ENCODE measurements around the gene POLD4.

Gene POLD4

DNA sequence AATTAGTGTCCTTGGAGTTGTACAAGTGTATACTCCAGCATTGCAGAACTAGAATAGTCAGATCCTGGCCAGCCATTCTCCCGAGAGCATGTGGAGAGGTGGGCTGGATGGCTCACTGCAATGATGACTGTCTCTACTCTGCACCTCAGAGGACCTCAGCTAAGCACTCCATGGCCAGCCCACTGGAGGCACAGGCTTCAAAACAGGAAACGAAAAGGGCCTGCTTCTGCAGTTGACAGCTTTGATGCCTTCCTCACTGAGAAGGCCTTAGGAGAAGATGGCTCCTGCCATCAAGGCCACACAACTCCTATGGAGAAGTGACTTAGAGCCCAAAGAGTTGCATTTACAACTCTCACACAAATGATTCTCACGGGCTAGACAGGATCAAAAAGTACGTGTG lies 9.1 kb downstream of the POLD4 start:
- Histone ChIP-seq H3K27me3 (ENCODE audit: insufficient read depth, low read length) (no peaks in the 10 kb centered on the region), H3K36me3 (ENCODE audit: control insufficient read depth in 1 of 2, insufficient read depth in 2 of 2, low read length in 2 of 2) (no peaks in the 10 kb centered on the region), H4K8ac (ENCODE audit: low read depth, low read length) (no peak overlapping the region), H3K79me2 (ENCODE audit: control insufficient read depth, insufficient read depth, low read length, poor library complexity) (no peaks in the 10 kb centered on the region), H2AK5ac (ENCODE audit: low read length) (no peak overlapping the region), H2BK5ac (ENCODE audit: low read depth, low read length, poor library complexity) (no peak overlapping the region), H3K79me1 (ENCODE audit: low read length) (no peaks in the 10 kb centered on the region), H3K9me3 (ENCODE audit: insufficient read depth, low read depth, low read length) (no peaks in the 10 kb centered on the region), H3K9ac (ENCODE audit: low read length) (no peak overlapping the region), H2AFZ (ENCODE audit: insufficient read depth, low read length, poor library complexity) (no peak overlapping the region), H4K12ac (ENCODE audit: low read depth, low read length) (no peak overlapping the region), H2BK12ac (ENCODE audit: low read length) (no peak overlapping the region), H3K4me1 (ENCODE audit: control insufficient read depth in 1 of 2, insufficient read depth in 2 of 2, low read length in 2 of 2) (no peaks in the 10 kb centered on the region), H3K14ac (ENCODE audit: low read length) (no peak overlapping the region), H3K23ac (ENCODE audit: low read length) (no peak overlapping the region), H3K4me2 (ENCODE audit: low read length) (no peak overlapping the region), H3K27ac (ENCODE audit: low read depth, low read length) (no peak overlapping the region), H2BK120ac (ENCODE audit: insufficient read depth, low read length, poor library complexity) (no peak overlapping the region), H3K4ac (ENCODE audit: low read depth, low read length) (no peak overlapping the region), H4K91ac (ENCODE audit: low read depth, low read length) (no peak overlapping the region), H3K4me3 (ENCODE audit: low read depth, low read length) (no peak overlapping the region), H3K18ac (ENCODE audit: low read length) (no peak overlapping the region)
- DNase-seq, result no peak
- no CpG with 5 or more reads among the region's 4 CpGs for WGBS (ENCODE audit: extremely low coverage, insufficient coverage, insufficient read length)

- H4K8ac ChIP-seq (ENCODE audit: low read depth, low read length), result no peak overlapping the region
- no peak overlapping the region for H3K4ac ChIP-seq (ENCODE audit: low read depth, low read length)
- WGBS (ENCODE audit: extremely low coverage, insufficient coverage, insufficient read length), result no CpG with 5 or more reads among the region's 3 CpGs
- no peak overlapping the region for H3K23ac ChIP-seq (ENCODE audit: low read length)
- H2BK5ac ChIP-seq (ENCODE audit: low read depth, low read length, poor library complexity), result no peak overlapping the region
- no peak overlapping the region for H3K4me2 ChIP-seq (ENCODE audit: low read length)
- H2AK5ac ChIP-seq (ENCODE audit: low read length), result no peak overlapping the region
- no peaks in the 10 kb centered on the region for H3K36me3 ChIP-seq (ENCODE audit: control insufficient read depth in 1 of 2, insufficient read depth in 2 of 2, low read length in 2 of 2)
- H2AFZ ChIP-seq (ENCODE audit: insufficient read depth, low read length, poor library complexity), result no peak overlapping the region
- H3K9ac ChIP-seq (ENCODE audit: low read length), result no peak overlapping the region
- H4K12ac ChIP-seq (ENCODE audit: low read depth, low read length), result no peak overlapping the region
- H3K27ac ChIP-seq (ENCODE audit: low read depth, low read length), result no peak overlapping the region
- H3K4me1 ChIP-seq (ENCODE audit: control insufficient read depth in 1 of 2, insufficient read depth in 2 of 2, low read length in 2 of 2), result no peaks in the 10 kb centered on the region
- no peaks in the 10 kb centered on the region for H3K27me3 ChIP-seq (ENCODE audit: insufficient read depth, low read length)
- H2BK12ac ChIP-seq (ENCODE audit: low read length), result no peak overlapping the region
- H3K4me3 ChIP-seq (ENCODE audit: low read depth, low read length), result no peak overlapping the region
- no peak overlapping the region for H4K91ac ChIP-seq (ENCODE audit: low read depth, low read length)
- H3K9me3 ChIP-seq (ENCODE audit: insufficient read depth, low read depth, low read length), result no peaks in the 10 kb centered on the region
- no peaks in the 10 kb centered on the region for H3K79me2 ChIP-seq (ENCODE audit: control insufficient read depth, insufficient read depth, low read length, poor library complexity)
- H2BK120ac ChIP-seq (ENCODE audit: insufficient read depth, low read length, poor library complexity), result no peak overlapping the region
- no peak overlapping the region for H3K18ac ChIP-seq (ENCODE audit: low read length)
- H3K14ac ChIP-seq (ENCODE audit: low read length), result no peak overlapping the region
- DNase-seq, result no peak
- H3K79me1 ChIP-seq (ENCODE audit: low read length), result no peaks in the 10 kb centered on the region
Observed at GRCh38 chr11:67337257-67337656, 16.1 kb downstream of the POLD4 start.

DNA sequence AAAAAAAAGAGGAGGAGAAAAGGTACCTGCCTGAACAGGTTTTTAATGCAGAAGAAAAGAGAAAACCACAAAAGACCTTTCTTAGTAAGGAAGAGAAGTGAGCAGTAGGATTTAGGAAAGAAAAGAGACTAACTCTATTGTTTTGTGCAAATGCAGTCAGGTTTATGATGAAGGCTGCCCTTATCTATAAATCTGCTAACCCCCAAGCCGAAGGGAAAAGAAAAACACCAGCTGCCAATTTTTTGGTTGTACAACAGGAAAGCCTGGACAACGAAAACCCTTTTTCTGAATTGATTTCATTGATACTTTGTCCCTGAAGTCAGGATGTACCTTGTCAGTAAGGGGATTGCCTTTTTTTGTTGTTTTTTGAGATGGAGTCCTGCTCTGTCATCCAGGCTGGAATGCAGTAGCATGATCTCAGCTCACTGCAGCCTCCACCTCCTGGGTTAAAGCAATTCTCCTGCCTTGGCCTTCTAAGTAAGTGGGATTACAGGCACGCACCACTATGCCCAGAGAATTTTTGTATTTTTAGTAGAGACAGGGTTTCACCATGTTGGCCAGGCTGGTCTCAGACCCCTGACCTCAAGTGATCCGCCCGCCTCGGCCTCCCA lies 21.2 kb downstream of the POLD4 start:
- Histone ChIP-seq H3K23ac (ENCODE audit: low read length) (no peak overlapping the region), H3K9ac (ENCODE audit: low read length) (no peak overlapping the region), H2BK12ac (ENCODE audit: low read length) (no peak overlapping the region), H3K36me3 (ENCODE audit: control insufficient read depth in 1 of 2, insufficient read depth in 2 of 2, low read length in 2 of 2) (no peaks in the 10 kb centered on the region), H4K12ac (ENCODE audit: low read depth, low read length) (no peak overlapping the region), H2BK5ac (ENCODE audit: low read depth, low read length, poor library complexity) (no peak overlapping the region), H3K27ac (ENCODE audit: low read depth, low read length) (no peak overlapping the region), H3K4me1 (ENCODE audit: control insufficient read depth in 1 of 2, insufficient read depth in 2 of 2, low read length in 2 of 2) (no peaks in the 10 kb centered on the region), H2AFZ (ENCODE audit: insufficient read depth, low read length, poor library complexity) (no peak overlapping the region), H3K4me3 (ENCODE audit: low read depth, low read length) (no peak overlapping the region), H2AK5ac (ENCODE audit: low read length) (no peak overlapping the region), H3K14ac (ENCODE audit: low read length) (no peak overlapping the region), H3K27me3 (ENCODE audit: insufficient read depth, low read length) (no peaks in the 10 kb centered on the region), H4K8ac (ENCODE audit: low read depth, low read length) (no peak overlapping the region), H3K79me1 (ENCODE audit: low read length) (no peaks in the 10 kb centered on the region), H3K18ac (ENCODE audit: low read length) (no peak overlapping the region), H3K9me3 (ENCODE audit: insufficient read depth, low read depth, low read length) (no peaks in the 10 kb centered on the region), H3K79me2 (ENCODE audit: control insufficient read depth, insufficient read depth, low read length, poor library complexity) (no peaks in the 10 kb centered on the region), H3K4ac (ENCODE audit: low read depth, low read length) (no peak overlapping the region), H3K4me2 (ENCODE audit: low read length) (no peak overlapping the region), H2BK120ac (ENCODE audit: insufficient read depth, low read length, poor library complexity) (no peak overlapping the region), H4K91ac (ENCODE audit: low read depth, low read length) (no peak overlapping the region)
- no CpG with 5 or more reads among the region's 6 CpGs for WGBS (ENCODE audit: extremely low coverage, insufficient coverage, insufficient read length)
- DNase-seq, result no peak

DNA sequence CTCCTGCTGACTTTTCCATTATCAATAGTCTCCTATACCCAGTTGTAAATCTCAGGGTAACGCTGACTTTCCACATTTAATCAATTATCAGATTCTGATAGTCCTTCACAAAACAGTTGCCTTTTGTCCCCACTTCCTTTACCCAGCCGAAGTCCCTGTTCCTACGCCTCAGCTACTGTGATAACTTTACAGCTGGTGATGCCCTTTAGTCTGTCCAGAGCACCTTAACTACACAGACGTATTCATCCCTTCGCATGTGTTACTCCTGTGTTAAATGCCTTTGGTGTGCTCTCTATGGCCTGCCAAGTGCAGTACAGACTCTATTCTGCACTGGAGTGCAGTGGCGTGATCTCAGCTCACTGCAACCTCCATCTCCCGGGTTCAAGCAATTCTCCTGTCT lies 29.8 kb downstream of the POLD4 start:
- no peak overlapping the region for H4K12ac ChIP-seq (ENCODE audit: low read depth, low read length)
- H3K18ac ChIP-seq (ENCODE audit: low read length), result no peak overlapping the region
- no peak overlapping the region for H3K27ac ChIP-seq (ENCODE audit: low read depth, low read length)
- H3K9me3 ChIP-seq (ENCODE audit: insufficient read depth, low read depth, low read length), result no peaks in the 10 kb centered on the region
- no peak overlapping the region for H4K91ac ChIP-seq (ENCODE audit: low read depth, low read length)
- no peaks in the 10 kb centered on the region for H3K79me2 ChIP-seq (ENCODE audit: control insufficient read depth, insufficient read depth, low read length, poor library complexity)
- H2AK5ac ChIP-seq (ENCODE audit: low read length), result no peak overlapping the region
- H3K9ac ChIP-seq (ENCODE audit: low read length), result no peak overlapping the region
- H3K4me2 ChIP-seq (ENCODE audit: low read length), result no peak overlapping the region
- no peak overlapping the region for H2BK5ac ChIP-seq (ENCODE audit: low read depth, low read length, poor library complexity)
- no peaks in the 10 kb centered on the region for H3K27me3 ChIP-seq (ENCODE audit: insufficient read depth, low read length)
- no peak for DNase-seq
- no peaks in the 10 kb centered on the region for H3K79me1 ChIP-seq (ENCODE audit: low read length)
- H2BK120ac ChIP-seq (ENCODE audit: insufficient read depth, low read length, poor library complexity), result no peak overlapping the region
- no peaks in the 10 kb centered on the region for H3K36me3 ChIP-seq (ENCODE audit: control insufficient read depth in 1 of 2, insufficient read depth in 2 of 2, low read length in 2 of 2)
- no peak overlapping the region for H3K4ac ChIP-seq (ENCODE audit: low read depth, low read length)
- no peak overlapping the region for H4K8ac ChIP-seq (ENCODE audit: low read depth, low read length)
- WGBS (ENCODE audit: extremely low coverage, insufficient coverage, insufficient read length), result no CpG with 5 or more reads among the region's 7 CpGs
- no peak overlapping the region for H2BK12ac ChIP-seq (ENCODE audit: low read length)
- no peak overlapping the region for H3K23ac ChIP-seq (ENCODE audit: low read length)
- no peak overlapping the region for H3K14ac ChIP-seq (ENCODE audit: low read length)
- no peak overlapping the region for H3K4me3 ChIP-seq (ENCODE audit: low read depth, low read length)
- H2AFZ ChIP-seq (ENCODE audit: insufficient read depth, low read length, poor library complexity), result no peak overlapping the region
- no peaks in the 10 kb centered on the region for H3K4me1 ChIP-seq (ENCODE audit: control insufficient read depth in 1 of 2, insufficient read depth in 2 of 2, low read length in 2 of 2)

Data from trophoblast cell (in vitro differentiated cells and primary cell).